T1000 (cell line): ENCODE data around the gene SEMA5B.

Experiments
- DNase-seq: peaks from one replicate; lab custom pipeline; 2025; ENCODE audit warnings: mixed read lengths; lab: John Stamatoyannopoulos, UW

Gene SEMA5B

DNA sequence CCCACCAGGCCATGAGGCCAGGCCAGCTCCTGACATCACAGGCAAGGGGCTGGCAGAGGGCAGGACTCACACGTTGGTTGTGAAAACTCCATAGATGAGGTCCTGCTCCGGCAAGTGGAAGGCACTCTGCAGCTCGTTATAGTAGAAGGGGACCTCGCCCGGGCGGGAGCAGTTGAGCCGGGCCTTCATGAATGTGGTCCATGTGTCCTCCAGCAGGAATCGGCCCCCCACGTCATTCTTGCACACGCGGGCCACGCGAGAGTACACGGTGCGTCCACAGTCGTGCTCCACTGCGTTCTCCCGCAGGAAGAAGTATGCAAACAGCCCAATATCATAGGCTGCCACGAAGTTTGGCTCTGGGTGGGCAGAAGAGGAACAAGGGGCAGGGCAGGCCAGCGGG lies 101.2 kb downstream of the SEMA5B start:
- DNase-seq: no peak

DNA sequence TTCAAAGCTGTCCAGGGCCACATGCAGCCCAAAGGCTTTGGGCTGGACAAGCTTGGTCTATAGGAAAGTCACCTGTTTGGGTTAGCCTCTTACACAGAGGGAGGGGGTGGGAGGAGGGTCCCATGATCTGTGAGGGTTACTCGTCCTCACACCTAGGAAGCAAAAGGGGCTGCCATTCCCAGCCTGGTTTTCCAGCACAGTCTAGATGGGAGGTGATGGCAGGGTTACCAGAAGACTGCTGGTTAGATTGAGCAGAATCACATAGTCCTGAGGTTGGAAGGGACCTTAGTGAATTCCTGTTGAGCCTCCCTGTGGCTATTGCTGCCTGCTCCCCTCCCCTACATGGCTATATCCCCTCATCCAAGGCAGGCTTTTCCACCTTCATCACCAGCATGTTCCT lies 101.8 kb downstream of the SEMA5B start:
- DNase-seq: no peak

DNA sequence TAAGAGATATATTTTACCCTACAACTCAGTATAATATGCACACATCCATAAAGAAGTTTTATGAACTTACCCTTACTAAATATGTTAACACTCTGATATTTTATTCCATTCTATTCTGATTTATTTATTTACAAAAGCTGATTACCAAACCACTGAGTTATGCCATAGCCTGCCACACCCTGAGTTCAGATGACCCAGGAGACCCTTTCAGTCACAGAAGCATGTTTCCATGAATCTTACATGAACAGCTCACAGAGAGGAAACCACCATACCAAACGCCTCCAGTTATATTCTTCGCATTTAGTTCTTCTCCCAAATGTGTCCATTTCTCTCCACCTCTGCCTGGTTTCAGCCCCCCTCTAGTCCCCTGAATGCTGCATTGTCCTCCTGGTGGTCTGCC lies 103.5 kb downstream of the SEMA5B start:
- no peak for DNase-seq

DNA sequence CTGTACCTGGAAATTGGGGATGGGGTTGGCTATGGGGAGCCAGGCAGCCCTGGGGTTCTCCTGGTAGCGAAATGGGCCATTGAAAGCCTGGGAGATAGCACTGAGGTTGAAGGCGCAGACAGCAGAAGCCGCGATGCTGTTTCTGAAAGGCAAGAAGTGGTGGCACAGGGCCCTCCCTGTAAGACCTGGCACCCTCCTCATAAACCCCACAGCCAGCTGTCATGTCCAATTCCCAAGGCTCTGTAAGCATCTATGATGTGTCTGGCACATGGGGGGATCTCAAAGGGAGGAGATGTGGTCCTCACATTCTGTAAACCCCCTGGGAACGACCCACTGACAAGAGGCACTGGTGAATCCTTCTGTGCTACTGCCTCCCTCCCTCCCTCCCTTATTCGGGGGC lies 104.0 kb downstream of the SEMA5B start:
- no peak for DNase-seq

DNA sequence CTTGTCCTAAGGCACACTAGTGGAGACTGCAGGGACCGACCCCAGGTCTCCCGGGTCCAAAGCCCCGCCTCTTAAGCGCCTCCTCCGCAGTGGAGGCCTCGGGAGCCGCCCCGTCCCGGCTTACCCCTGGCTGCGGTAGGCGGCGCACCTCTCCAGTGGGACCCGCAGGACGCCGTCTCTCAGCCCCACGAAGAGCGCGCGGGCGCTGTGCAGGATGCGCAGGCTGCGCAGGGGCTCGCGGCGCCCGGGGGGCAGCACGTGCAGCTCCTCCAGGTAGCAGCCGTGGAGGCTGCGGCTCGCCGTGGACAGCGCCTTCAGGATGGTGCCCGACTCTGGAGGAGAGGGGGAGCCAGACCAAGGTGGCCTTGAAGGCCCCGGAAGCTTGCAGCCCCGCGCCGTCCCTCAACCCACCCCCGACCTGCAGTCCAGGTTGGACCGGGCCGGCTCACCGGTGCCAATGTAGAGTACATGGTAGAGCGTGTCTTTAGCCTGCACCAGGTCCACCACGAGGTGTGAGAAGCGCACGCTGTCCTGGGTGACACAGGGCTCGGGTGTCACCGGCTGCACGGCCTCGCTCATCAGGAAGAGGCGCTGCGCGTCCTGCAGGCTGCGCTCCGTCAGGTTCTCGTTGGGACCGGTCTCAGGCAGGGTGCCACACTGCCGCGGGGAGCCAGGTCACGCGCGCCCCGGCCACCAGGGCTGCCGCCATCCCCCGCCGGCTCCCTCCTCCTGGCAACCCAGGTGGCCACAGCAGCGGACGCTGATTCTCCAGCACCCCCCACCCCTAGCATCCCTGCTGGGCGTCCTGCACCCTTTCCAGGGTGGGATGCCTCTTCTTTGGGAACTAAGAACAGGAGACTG lies 105.5 kb downstream of the SEMA5B start:
- no peak for DNase-seq

DNA sequence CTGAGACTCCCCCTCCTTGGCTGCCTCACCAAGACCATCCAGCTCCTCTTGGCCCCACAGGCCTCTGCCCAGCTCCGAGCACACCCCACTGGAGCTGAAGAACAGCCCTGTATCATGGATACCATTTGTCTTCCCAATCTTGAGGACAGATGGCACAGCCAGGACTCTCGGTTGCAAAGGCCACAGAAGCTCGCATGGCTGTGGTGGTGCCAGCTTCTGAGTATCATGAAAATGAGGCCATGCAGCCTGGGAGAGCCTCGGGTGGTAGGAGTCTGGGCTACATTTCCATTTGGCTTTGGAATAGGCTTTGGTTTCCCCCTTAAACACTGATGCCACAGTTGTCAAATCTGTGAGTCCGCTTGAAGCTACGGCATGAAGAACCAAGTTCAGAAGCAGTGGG lies 106.6 kb downstream of the SEMA5B start:
- DNase-seq: no peak

DNA sequence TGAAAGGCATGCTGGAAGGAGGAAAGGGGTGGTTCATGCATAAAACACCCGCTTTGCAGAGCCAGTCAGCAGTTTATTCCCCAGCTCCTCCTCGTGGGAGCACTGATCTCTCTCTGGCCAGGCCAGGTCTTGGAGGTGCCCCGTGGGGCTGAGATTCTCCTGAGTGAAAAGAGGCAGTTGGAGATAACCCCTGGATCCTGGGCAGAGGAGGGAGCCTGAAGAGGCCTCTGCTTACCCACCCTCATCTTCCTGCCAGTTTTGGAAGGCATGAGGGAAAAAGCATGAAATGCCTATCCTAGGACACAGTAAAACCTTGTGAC lies 108.3 kb downstream of the SEMA5B start:
- no peak for DNase-seq

DNA sequence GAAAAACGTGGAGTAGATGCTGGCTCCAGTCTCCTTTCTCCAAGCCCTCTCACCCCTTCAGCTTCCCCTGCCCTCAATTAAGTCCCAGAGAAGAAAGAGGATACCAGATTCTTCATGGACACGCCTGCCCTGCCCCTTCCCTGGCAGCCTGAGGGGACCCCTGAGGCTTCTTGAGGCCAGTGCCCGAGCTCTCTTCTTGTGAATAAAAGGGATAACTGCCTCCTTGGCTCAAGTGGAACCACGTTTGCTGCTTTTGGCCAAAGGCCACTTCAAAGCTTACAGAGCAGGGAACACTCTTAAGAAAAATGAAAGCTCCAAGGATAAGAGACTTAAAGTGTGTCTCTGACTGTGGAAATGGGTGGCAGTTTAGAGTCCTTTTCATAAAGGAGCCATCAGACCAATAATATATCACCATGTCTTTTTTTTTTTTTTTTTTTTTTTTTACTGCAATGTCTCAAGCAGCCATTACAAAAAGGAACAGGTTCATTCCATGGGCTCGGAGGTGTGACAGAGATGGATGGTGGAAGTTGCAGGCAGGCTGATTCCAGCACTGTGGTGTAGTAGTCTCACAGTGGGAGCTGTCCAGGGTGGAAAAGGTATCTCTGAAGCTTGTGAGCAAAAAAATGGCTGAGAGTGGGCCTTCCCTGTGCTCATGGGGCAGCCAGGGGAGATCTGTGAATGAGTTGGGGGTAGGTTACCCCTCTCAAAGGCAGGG lies 108.8 kb downstream of the SEMA5B start:
- no peak for DNase-seq

DNA sequence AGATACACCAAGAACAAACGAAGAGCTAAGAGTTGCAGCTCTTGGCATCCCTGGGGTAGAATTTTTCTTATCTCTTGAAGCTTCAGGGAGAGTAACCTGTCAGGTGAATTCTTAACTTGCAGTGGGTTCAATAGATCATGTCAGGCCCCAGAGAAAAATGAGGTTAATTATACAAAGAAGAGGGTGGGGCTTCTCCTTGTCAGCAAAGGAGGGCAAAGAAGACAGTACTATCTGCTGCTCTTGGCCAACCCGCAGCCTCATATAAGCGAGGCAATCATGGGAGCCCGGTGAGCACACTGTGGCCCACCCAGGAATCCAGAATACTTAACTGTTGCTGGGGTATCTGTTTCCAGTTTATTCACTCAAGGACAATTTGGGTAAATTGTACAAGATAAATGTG lies 110.2 kb downstream of the SEMA5B start:
- DNase-seq: no peak

DNA sequence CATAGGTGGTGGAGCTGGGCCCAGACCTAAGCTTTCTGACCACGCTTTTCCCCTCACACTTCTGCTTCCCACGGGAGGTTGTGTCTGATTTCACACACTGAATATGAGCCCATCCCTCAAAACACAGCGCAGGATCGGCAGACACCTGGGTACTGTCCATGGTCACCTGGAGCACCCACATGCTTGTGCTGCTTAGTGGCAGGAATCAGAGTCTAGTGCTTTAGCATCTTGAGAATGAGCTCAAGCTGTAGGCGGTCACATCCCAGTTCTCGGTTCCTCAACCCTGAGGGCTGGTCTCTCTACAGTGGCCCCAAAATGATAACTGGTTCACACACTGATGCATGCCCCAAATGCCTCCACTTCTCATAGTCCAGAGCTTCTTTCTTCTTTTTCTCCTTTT lies 111.0 kb downstream of the SEMA5B start:
- no peak for DNase-seq

DNA sequence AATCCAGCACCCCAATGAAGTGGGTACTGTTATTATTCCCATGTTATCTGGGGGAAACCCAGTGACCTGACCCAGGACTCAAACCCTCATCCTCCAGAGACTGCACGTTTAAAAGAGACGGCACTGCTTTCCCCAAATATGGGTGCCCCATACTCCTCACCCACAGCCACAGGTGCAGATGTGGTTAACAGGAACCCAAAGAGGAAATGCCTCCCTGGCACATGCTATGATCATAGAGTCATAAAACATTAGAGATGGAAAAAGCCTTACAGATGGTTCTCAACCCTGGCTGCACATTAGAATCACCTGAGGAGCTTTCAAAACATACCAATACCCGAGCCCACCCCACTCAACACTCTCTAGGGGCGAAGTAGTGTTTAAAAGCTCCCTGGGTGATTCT lies 111.5 kb downstream of the SEMA5B start:
- no peak for DNase-seq

DNA sequence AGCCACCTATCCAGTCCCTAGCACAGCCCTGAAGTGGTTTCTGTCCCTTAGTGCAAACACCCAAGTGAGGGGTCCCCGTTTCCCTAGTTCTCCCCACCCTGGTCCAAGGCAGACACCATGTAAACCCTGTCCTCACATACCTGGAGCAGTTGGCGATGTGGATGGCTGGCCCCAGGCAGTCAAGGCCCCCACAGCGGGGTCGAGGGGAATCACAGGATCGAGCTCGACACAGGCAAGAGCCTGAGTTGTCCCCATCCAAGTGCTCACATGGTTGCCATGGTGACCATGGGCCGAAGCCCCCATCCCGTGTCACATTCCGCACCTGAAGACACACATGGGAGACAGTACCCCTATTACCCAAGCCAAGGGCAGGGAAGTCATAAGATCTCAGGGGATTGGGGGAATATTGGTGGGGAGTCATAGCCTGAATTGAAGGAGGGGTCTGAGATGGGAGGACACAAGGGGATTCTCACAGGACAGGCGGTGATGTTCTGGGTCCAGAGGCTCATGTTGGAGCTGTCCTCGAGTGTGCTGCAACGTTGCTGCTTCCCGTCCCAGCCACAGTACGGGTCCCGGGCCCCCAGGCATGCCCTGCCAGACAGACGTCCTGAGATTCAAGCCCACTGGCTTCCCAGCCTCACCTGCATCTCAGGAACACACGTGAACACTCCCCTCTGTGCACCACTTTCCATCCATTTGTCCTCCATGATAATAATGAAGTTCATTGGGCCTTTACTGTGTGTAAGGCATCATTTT lies 112.1 kb downstream of the SEMA5B start:
- DNase-seq: no peak

DNA sequence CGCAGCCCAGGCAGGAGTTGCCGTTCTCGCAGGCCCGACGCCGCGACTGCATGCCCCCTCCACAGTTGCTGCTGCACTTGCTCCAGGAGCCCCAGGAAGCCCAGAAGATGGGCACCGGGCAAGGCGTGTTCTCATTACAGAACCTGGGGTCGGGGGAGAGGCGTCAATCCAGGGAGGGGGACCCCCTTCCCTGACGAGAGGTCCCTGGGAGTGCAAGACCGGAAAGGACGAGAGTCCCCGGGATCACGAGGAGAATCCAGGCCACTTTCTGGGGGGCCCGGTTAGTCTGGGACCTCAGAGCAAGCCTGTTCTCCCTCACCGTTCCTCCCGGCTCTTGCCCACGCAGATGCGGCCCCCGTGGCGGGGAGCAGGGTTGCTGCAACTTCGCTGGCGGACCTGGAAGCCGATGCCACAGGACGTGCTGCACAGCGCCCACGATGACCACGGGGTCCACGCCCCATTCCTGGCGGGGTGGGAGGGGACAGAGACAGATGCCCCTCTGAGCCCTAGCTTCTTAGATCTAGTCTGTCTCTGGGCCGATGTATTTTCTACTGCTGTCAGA lies 113.9 kb downstream of the SEMA5B start:
- DNase-seq: no peak

DNA sequence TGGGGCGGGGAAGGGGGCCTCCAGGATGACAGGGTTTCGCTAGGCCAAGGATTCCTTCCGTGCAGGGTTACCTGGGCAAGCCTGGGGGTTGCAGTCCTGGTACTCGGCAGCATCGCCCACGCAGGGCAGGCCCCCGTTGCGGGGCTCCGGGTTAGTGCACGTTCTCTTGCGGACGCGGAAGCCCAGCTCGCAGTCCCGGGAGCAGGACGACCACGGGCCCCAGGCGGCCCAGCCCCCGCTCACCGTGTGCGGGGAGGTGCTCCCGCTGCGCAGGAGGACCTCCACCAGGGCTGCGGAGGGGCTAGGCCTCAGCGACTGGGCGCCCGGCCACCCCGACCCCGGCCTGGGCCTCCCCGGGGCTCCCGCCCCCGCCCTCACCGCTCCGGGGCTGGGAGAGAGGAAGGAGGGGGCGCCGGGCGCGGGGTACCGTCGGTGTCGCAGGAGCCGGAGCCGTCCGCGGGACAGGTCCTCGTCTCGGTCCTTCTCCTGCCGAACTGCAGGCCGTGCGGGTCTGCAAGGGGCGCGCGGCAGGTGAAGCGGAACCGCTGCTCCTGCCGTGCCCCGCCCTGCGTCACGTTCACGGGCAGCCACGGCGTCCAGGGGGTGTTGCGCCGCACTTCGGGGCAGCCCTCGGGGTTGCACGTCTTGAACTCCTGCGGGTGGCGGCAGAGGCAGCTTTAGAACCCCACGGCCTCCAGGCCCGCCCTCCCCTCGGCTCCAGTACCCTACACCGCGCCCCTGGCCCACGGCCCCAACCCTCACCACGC lies 114.6 kb downstream of the SEMA5B start:
- no peak for DNase-seq

DNA sequence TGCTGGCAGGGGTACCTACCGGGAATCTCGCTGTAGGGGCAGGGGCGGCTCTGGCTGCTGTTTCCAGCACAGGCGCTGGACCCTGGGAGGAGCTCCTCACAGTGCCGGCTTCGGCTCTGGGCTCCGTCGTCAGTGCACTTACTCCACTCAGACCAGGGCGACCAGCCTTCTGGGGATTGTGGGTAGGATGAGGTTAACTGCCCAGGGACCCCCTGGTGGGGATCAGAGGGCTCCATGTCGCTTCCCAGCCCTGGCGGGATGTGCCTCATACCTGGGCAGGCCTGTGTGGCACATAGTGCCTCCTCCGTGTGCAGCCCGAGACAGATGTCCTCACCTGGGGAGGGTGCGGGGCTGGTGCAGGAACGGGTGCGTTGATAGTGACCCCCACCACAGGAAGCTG lies 115.7 kb downstream of the SEMA5B start:
- DNase-seq: no peak

DNA sequence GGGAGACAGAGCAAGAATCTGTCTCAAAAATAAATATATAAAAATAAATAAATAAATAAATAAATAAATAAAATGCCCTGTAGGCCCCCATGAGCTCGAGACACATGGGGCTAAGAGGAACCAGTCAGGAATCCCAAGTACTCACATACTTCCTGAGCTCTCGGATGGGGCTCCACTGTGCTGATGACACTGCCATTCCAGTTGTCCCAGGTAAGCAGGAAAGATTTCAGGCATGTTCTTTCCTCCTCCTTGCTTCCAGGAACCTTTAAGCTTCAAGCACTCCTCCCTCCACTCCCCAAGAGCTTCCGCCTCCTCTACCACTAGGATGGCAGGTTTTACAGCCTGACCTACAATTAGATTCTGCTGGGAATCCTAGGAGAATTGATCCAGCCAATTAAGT lies 119.3 kb downstream of the SEMA5B start:
- no peak for DNase-seq

DNA sequence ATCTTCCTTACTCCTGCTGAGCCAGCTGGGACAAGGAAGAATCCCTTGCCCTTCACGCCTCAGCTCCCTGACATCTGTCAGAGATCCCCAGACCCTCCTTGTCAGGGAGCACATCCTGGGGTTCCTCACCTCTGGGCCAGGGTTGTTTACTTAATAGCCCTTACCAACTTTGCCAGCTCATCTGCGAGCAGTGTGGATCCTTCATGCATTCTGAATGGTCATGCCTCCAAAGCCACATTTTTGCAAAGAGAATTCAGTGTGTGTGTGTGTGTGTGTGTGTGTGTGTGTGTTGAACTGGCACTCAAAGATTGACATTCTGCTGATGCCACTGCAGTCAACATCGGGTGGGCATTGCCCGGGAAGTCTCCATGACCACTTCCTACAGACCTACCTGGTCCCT lies 120.1 kb downstream of the SEMA5B start:
- no peak for DNase-seq

DNA sequence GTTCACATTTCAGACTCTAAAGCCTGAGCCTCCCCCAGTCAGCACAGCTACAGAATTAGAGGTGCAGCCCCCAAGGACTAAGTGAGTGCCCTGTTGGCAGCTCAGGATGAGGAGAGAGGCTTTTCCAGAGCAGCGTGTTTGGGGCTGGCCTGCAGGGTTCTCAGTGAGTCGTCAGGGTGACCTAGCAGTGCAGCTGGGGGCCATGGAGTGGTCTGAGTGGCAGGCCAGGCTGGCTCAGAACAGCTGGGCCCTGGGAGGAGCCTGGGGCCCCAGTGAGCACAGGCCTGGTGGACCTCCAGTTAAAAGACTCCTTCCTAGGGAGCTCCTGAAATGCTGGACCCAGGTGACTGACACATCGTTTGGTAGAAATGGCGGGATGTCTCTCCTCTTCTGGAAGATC lies 124.4 kb downstream of the SEMA5B start:
- DNase-seq: no peak

DNA sequence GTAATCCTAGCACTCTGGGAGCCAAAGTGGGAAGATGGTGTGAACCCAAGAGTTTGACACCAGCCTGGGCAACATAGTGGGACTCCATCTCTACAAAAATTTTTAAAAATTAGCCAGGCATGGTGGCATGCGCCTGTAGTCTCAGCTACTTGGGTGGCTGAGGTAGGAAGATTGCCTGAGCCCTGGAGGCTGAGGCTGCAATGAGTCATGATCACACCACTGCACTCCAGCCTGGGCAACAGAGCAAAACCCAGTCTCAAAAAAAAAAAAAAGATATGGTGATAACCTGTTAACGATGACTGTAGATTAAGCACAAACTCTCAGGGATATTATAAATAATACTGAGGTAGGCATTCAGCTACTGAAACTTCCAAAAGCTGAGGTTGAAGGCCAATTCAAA lies 125.2 kb downstream of the SEMA5B start:
- no peak for DNase-seq

DNA sequence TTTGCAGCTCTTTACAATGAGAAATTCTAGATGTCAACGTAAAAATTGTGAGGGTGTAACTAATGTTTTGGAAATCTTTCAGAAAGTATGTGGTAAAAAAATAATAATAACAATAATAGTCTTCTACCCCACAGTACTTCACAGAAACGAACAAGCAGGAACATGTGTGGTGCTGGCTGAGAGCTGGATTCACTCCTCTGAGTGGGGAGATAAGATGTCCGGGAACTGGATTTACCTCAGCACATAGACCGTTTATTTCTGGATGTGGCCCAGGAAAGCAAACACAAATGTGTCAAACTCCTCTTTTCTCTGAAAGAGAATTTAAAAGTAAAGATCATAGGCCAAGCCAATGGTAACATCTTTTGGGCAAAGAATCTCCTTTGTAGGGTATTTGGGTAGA lies 129.3 kb downstream of the SEMA5B start:
- DNase-seq: no peak

DNA sequence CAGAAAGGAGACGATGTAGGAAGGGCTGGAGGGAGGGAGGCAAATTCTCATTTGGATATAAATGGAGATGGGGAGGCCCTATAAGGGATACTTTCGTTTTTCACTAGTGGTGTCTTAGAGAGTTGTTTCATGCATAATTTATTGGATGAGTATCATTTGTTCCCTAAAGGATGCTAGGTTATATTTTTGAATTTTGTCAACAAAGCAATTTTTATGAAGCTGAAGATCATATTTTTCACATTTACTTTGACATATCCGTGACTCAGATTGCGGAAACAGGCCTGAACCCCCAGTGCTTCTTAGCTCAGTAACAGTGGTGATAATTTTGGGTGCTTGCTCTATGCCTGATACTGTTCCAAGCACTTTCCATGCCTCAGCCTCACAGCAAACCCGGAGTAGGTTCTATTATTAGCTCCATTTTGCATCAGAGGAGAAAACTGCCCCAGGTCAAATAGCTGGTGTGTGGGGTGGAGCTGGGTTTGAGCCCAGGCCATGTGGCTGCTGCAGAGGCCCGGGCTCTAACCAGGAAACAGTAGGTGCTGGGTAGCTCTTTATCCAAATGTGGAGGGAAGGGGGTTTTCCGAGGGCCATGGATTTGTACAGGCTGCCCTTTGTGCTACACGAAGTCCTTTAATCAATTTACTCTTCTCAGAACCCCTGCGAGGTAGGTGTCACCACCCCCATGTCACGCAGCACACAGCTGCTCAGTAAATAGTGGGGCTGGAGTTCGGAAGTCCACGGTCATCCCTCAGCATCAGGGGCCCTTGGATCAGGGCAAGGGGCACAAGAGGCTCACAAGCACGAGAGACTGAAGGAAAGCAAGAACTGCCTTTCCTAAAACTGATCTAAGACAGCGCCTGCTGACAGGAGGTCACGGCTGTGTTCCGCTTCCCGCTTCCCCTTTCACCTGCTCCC lies 133.6 kb downstream of the SEMA5B start:
- no peak for DNase-seq
